Skeletal muscle tissue (tissue), 4 donors: ENCODE data around the gene ANKS6. TPM values are rescaled to one million over a fixed set of nuclear protein-coding genes. Genes with fewer than 3 reads are reported as not detected.

ENCODE experiments used
- H3K27ac ChIP-seq: one replicate; pipeline ENCODE4 v1.7.0; 2013; ENCODE audit warnings: mild to moderate bottlenecking, low read depth, low read length, inconsistent platforms
- H3K27me3 ChIP-seq, 3 donors: one replicate each; pipeline ENCODE4 v1.7.0; 2013; ENCODE audit warnings: low read length in 3 of 3; ENCODE audit not compliant: control insufficient read depth in 3 of 3, insufficient read depth in 3 of 3
- H3K36me3 ChIP-seq, 3 donors: one replicate each; pipeline ENCODE4 v1.7.0; 2013; ENCODE audit warnings: low read length in 3 of 3; ENCODE audit not compliant: control insufficient read depth in 3 of 3, insufficient read depth in 3 of 3
- H3K4me1 ChIP-seq, 3 donors: one replicate each; pipeline ENCODE4 v1.7.0; 2013; ENCODE audit warnings: low read length in 3 of 3, mild to moderate bottlenecking in 3 of 3; ENCODE audit not compliant: control insufficient read depth in 3 of 3, insufficient read depth in 3 of 3
- H3K4me3 ChIP-seq, 3 donors: one replicate each; pipeline ENCODE4 v1.7.0; 2013; ENCODE audit warnings: low read length in 3 of 3
- H3K9ac ChIP-seq, 3 donors: one replicate each; pipeline ENCODE4 v1.7.0; 2013; ENCODE audit warnings: low read length in 3 of 3, mild to moderate bottlenecking in 3 of 3, moderate library complexity in 2 of 3, low read depth in 1 of 3
- H3K9me3 ChIP-seq, 3 donors: one replicate each; pipeline ENCODE4 v1.7.0; 2013; ENCODE audit warnings: low read length in 3 of 3; ENCODE audit not compliant: control insufficient read depth in 3 of 3
- total RNA-seq: library from RNA; depleted of rRNA; stranded (reverse); fragments of >200 nt; gene quantifications from one replicate; pipeline ENCODE4 v1.2.3, GENCODE V29; 2014
- donor health status: Osteomylitis.

ANKS6 gene
- total RNA-seq, 1 donor from 2014 or later, result 5.2 TPM

DNA sequence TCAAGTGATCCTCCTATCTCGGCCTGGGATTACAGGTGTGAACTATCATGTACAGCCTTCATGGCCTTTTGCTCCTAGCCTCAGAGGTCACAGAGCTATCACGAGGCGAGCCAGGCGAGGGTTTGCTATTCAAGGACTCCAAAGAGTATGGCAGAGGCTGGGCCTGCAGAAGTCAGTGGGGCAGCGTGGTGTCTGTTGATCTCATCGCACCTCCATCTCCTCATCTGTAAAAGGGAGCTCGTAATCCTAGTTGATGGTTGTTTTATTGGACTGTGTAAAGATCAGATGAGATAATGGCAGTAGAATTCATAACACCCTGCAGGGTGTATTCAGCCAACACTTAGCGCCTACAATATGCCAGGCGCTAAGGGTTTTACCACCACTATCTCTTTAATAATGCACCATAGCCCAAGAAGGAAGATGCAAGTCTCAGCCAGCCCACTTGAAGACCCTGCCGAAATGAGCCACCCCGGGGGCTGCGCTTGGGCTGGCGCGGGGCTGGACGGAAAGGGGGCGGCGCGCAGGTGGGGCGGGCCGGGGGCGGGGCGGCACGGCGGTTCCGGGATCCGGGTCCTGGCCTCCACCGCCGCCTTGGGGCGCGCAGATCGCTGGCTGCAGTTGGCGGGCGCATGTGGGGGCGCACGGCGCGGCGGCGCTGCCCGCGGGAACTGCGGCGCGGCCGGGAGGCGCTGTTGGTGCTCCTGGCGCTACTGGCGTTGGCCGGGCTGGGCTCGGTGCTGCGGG lies 10.9 kb upstream of the ANKS6 start, which contains the start of gene GALNT12:
Gene GALNT12 (plus strand): TSS at position 601 of the 744 bp plus-strand sequence. CDS start 29 bp downstream, at position 630.
- peak within 1 kb of the TSS in 1 of 3 donors; percentile 62 for H3K9ac ChIP-seq
- peaks cover 10 to 16% (median 10%) of the 10 kb centered on the region in 3 donors for H3K4me1 ChIP-seq
- peaks cover 9 to 23% (median 18%) of the 10 kb centered on the region in 3 donors for H3K27me3 ChIP-seq
- H3K9me3 ChIP-seq, result no peaks in the 10 kb centered on the region
- H3K27ac ChIP-seq, result no peak within 1 kb of the TSS
- peak within 1 kb of the TSS; percentile 56 to 73 (median 63) for H3K4me3 ChIP-seq
- H3K36me3 ChIP-seq, result no peaks in the 10 kb centered on the region

DNA sequence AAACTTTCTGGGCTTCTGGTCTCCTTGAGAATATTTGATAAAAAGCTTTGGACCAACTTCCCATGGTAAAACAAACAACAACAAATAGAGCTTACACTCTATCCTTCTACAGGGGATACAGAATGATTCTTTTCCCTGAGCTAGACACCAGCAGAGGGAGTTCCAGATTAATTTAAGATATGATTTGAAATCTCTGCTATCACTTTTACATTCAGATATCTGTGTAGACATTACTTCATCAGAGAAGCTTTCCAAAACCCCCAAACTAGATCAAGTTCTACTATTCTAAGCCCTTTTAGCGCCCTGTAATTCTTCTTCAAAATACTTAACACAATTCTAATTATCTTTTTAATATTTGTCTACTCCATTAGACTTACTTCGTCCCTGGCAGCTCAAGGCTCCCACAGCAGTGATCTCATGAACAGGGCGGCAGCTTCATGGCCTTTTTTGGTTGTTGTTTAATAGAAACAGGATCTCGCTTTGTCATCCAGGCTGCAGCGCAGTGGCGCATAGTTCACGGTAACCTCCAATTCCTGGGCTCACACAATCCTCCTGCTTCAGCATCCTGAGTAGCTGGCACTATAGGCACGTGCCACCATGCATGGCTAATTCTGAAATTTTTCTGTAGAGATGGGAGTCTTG lies 10.2 kb upstream of the ANKS6 start:
- Histone ChIP-seq H3K27ac (no peak overlapping the region), H3K4me3 (peak overlapping the region in 1 of 3 donors; percentile 48), H3K36me3 (no peaks in the 10 kb centered on the region), H3K9me3 (no peaks in the 10 kb centered on the region), H3K27me3 (peaks cover 9 to 23% (median 18%) of the 10 kb centered on the region in 3 donors), H3K4me1 (peaks cover 10 to 16% (median 10%) of the 10 kb centered on the region in 3 donors), H3K9ac (no peak overlapping the region)

- no peaks in the 10 kb centered on the region for H3K9me3 ChIP-seq
- H3K9ac ChIP-seq, result no peak overlapping the region
- peaks cover 10 to 16% (median 10%) of the 10 kb centered on the region in 3 donors for H3K4me1 ChIP-seq
- no peak overlapping the region for H3K4me3 ChIP-seq
- H3K36me3 ChIP-seq, result no peaks in the 10 kb centered on the region
- peaks cover 9 to 23% (median 18%) of the 10 kb centered on the region in 3 donors for H3K27me3 ChIP-seq
- no peak overlapping the region for H3K27ac ChIP-seq
These were observed 9.3 kb upstream of the ANKS6 start for GRCh38 chr9:98805506-98806272.

- H3K9me3 ChIP-seq, result no peaks in the 10 kb centered on the region
- no peak overlapping the region for H3K4me3 ChIP-seq
- no peak overlapping the region for H3K9ac ChIP-seq
- H3K36me3 ChIP-seq, result no peaks in the 10 kb centered on the region
- peaks cover 10 to 13% (median 10%) of the 10 kb centered on the region in 3 donors for H3K4me1 ChIP-seq
- no peak overlapping the region for H3K27ac ChIP-seq
- peaks cover 8 to 13% (median 8%) of the 10 kb centered on the region in 3 donors for H3K27me3 ChIP-seq
These were observed 7.7 kb upstream of the ANKS6 start for GRCh38 chr9:98804083-98804482.

DNA sequence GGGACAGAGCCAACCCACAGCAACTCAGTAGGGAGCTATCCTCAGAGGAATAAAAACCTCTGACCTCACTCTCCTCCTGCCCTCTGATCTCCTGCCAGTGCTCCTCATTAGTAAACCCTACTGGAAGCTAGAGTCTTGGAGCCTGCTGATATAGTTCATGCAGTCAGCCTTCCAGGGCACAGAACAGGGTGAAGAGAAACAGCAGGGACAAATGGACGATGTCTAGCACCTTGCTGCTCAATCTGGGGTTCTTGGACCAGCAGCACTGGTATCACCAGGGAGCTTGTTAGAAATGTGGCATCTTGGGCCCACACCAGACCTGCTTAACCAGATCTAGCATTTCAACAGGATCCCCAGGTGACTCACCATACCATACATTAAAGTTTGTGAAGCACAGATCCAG lies 5.6 kb upstream of the ANKS6 start:
- Histone ChIP-seq H3K4me1 (peaks cover 0 to 5% (median 0%) of the 10 kb centered on the region in 3 donors), H3K9ac (no peak overlapping the region), H3K4me3 (no peak overlapping the region), H3K27me3 (peaks cover 0 to 3% (median 0%) of the 10 kb centered on the region in 3 donors), H3K27ac (no peak overlapping the region), H3K9me3 (no peaks in the 10 kb centered on the region), H3K36me3 (no peaks in the 10 kb centered on the region)

- Histone ChIP-seq H3K4me1 (peaks cover 0 to 3% (median 2%) of the 10 kb centered on the region in 3 donors), H3K27me3 (peaks cover 0 to 3% (median 0%) of the 10 kb centered on the region in 3 donors), H3K9me3 (no peaks in the 10 kb centered on the region), H3K27ac (no peak overlapping the region), H3K9ac (no peak overlapping the region), H3K4me3 (no peak overlapping the region), H3K36me3 (no peaks in the 10 kb centered on the region)
These were observed 5.2 kb upstream of the ANKS6 start for GRCh38 chr9:98801561-98801960.

DNA sequence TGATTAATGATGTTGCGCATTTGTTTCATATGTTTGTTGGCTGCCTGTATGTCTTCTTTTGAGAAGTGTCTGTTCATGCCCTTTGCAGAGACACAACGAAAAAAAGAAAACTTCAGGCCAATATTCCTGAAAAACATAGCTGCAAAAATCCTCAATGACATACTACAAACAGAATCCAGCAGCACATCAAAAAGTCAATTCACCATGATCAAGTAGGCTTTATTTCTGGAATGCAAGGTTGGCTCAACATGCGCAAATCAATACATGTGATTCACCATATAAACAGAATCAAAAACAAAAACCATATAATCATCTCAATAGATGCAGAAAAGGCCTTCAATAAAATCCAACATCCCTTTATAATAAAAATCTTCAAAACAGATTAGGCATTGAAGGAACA lies 1.9 kb upstream of the ANKS6 start:
- H3K27me3 ChIP-seq, result peaks cover 0 to 3% (median 0%) of the 10 kb centered on the region in 3 donors
- no peak overlapping the region for H3K27ac ChIP-seq
- no peaks in the 10 kb centered on the region for H3K9me3 ChIP-seq
- H3K36me3 ChIP-seq, result no peaks in the 10 kb centered on the region
- H3K4me1 ChIP-seq, result peaks cover 6 to 10% (median 7%) of the 10 kb centered on the region in 3 donors
- no peak overlapping the region for H3K4me3 ChIP-seq
- H3K9ac ChIP-seq, result no peak overlapping the region

DNA sequence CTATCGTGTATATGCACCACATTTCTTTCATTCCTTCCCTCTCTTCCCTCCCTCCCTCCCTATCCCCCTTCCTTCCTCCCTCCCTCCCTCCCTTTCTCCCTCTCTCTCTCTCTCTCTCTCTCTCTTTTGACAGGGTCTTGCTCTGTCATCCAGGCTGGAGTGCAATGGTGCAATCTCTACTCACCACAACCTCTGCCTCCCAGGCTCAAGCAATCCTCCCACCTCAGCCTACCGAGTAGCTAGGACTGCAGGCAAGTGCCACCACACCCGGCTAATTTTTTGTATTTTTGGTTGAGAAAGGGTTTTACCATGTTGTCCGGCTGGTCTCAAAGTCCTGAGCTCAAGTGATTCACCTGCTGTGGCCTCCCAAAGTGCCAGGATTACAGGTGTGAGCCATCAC lies 1.1 kb upstream of the ANKS6 start:
- H3K27me3 ChIP-seq, result no peaks in the 10 kb centered on the region
- H3K4me3 ChIP-seq, result no peak overlapping the region
- H3K9me3 ChIP-seq, result no peaks in the 10 kb centered on the region
- H3K9ac ChIP-seq, result no peak overlapping the region
- H3K4me1 ChIP-seq, result peaks cover 7 to 10% (median 9%) of the 10 kb centered on the region in 3 donors
- no peak overlapping the region for H3K27ac ChIP-seq
- no peaks in the 10 kb centered on the region for H3K36me3 ChIP-seq

DNA sequence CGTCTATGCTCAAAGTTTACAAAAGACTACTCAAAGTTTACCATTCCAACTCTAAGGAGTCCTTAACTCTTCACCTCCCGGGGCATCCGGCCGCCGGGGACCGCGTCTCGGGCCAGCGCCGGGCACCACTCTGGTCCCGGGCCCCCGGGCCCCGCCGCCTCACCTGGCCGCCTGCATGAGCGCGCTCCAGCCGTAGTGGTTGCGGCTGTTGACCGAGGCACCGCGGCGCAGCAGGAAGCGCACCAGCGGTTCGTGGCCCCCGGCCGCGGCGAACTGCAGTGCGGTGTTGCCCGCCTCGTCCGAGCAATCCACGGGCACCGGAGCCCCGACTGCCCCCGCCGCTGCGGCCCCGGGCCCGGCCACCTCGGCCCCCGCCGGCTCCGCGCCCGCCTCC lies 388 bp downstream of the ANKS6 start:
- no peak overlapping the region for H3K27ac ChIP-seq
- H3K4me1 ChIP-seq, result peaks cover 7 to 12% (median 10%) of the 10 kb centered on the region in 3 donors
- no peaks in the 10 kb centered on the region for H3K27me3 ChIP-seq
- H3K36me3 ChIP-seq, result no peaks in the 10 kb centered on the region
- peak overlapping the region; percentile 62 to 79 (median 75) for H3K4me3 ChIP-seq
- peak overlapping the region; percentile 53 to 79 (median 69) for H3K9ac ChIP-seq
- no peaks in the 10 kb centered on the region for H3K9me3 ChIP-seq
